K562 (cell line): ENCODE measurements around the gene BTD. TPM values are rescaled to one million over a fixed set of nuclear protein-coding genes. Genes with fewer than 3 reads are reported as not detected.

ENCODE experiments used
- AFF4 ChIP-seq: sonication (generic); formaldehyde crosslinking; IDR thresholded peaks from 2 replicates; pipeline ENCODE4 v1.8.0; 2023; ENCODE audit warnings: mild to moderate bottlenecking, missing genetic modification reagents
- CLOCK ChIP-seq: fragments of 250-450 bp; sonication (Bioruptor Pico); IDR thresholded peaks from 2 replicates; pipeline ENCODE4 v1.4.0; 2020; ENCODE audit warnings: mild to moderate bottlenecking, moderate library complexity, borderline replicate concordance
- KLF6 ChIP-seq: fragments of 250-450 bp; sonication (Bioruptor Pico); IDR thresholded peaks from 2 replicates; pipeline ENCODE4 v1.4.0; 2020; ENCODE audit warnings: mild to moderate bottlenecking, moderate library complexity, borderline replicate concordance
- SMARCA4 ChIP-seq: fragments of 450-650 bp; IDR thresholded peaks from 2 replicates; pipeline ENCODE4 v1.6.1; 2016
- SMARCE1 ChIP-seq: fragments of 450-650 bp; IDR thresholded peaks from 2 replicates; pipeline ENCODE4 v1.7.1; 2016; ENCODE audit warnings: mild to moderate bottlenecking
- STAT5A ChIP-seq: IDR thresholded peaks from 2 replicates; pipeline ENCODE4 v1.6.1; 2012; ENCODE audit warnings: low read length, inconsistent platforms, borderline replicate concordance
- SUPT5H ChIP-seq: fragments of 450-650 bp; IDR thresholded peaks from 2 replicates; pipeline ENCODE4 v1.6.1; 2016
- TAF15 ChIP-seq: fragments of 200-400 bp; formaldehyde crosslinking; IDR thresholded peaks from 2 replicates; pipeline ENCODE4 v1.6.1; 2017; ENCODE audit warnings: mild to moderate bottlenecking, low read depth, low read length, moderate library complexity
- TEAD1 ChIP-seq, 2 experiments: fragments of 450-650 bp in 1 of 2; sonication (generic) in 1 of 2; formaldehyde crosslinking; IDR thresholded peaks; 2 replicates each; pipeline versions ENCODE4 v1.4.0 to v1.8.0; 2020 to 2022; ENCODE audit warnings: mild to moderate bottlenecking in 2 of 2, missing genetic modification reagents in 1 of 2
- TFAM ChIP-seq: fragments of 250-450 bp; sonication (Bioruptor Pico); conservative IDR thresholded peaks from 2 replicates; pipeline ENCODE4 v1.5.0; 2021; ENCODE audit warnings: mild to moderate bottlenecking, moderate library complexity
- ZBTB40 ChIP-seq, 2 experiments: fragments of 450-650 bp in 1 of 2; sonication (generic) in 1 of 2; formaldehyde crosslinking in 1 of 2; IDR thresholded peaks; 2 replicates each; pipeline versions ENCODE4 v1.7.1 to v1.9.0; 2016 to 2022; ENCODE audit warnings: inconsistent platforms in 1 of 2, mild to moderate bottlenecking in 1 of 2, missing genetic modification reagents in 1 of 2
- ZEB2 ChIP-seq: fragments of 450-650 bp; IDR thresholded peaks from 2 replicates; pipeline ENCODE4 v1.6.1; 2016
- ZNF232 ChIP-seq: sonication (generic); formaldehyde crosslinking; IDR thresholded peaks from 2 replicates; pipeline ENCODE4 v1.8.0; 2022; ENCODE audit warnings: mild to moderate bottlenecking, missing genetic modification reagents
- ZNF76 ChIP-seq: fragments of 250-450 bp; sonication (Bioruptor Pico); IDR thresholded peaks from 2 replicates; pipeline ENCODE4 v1.4.0; 2020; ENCODE audit warnings: mild to moderate bottlenecking, moderate library complexity, borderline replicate concordance
- polyA plus RNA-seq, 8 experiments: library from polyadenylated mRNA; depleted of rRNA in 4 of 8; stranded (reverse) in 5 of 8; unstranded in 3 of 8; fragments of >200 nt; fragmentation: Nextera tagmentation in 2 of 8; fragmentation: Illumina TruSeq in 1 of 8; extraction: Ambion mirVana in 2 of 8; extraction: Trizol in 1 of 8; gene quantifications; 2 replicates each; pipeline versions ENCODE4 v1.2.1 to v1.2.3, GENCODE V29; 2011 to 2014; ENCODE audit warnings: inconsistent platforms in 1 of 8, missing spikeins in 1 of 8
- total RNA-seq, 7 experiments: library from RNA; depleted of rRNA in 6 of 7; stranded (reverse); fragments of >200 nt in 6 of 7; fragmentation: Illumina TruSeq in 2 of 7; extraction: Trizol in 2 of 7; gene quantifications; 2 replicates each; pipeline versions ENCODE4 v1.2.1 to v1.2.3, GENCODE V29; 2011 to 2021; ENCODE audit warnings: low replicate concordance in 1 of 7

BTD gene
- total and polyA plus RNA-seq, 9 of the 15 experiments (the other 6 are each of a cell fraction or from before 2014, with no cell fraction given), result 6.6 to 26.2 (median 10.6) TPM

- TF ChIP-seq ZNF76 (CRISPR knock-in tag), result peak; percentile 99
- no peak for TF ChIP-seq STAT5A
- TF ChIP-seq SMARCE1, result no peak
- no peak for TF ChIP-seq AFF4 (CRISPR knock-in tag)
- TF ChIP-seq SUPT5H, result no peak
- TF ChIP-seq SMARCA4, result no peak
- TF ChIP-seq ZEB2, result no peak
- no peak; the same call in 1 of the 2 replicates for TF ChIP-seq CLOCK (CRISPR knock-in tag)
- TF ChIP-seq TFAM, result no peak
- TF ChIP-seq KLF6, result peak; percentile 83; the same call in 1 of the 2 replicates
- TF ChIP-seq TEAD1 (CRISPR knock-in tag; IDR thresholded peaks at IDR 0.05), result no peak
- no peak for TF ChIP-seq ZNF232 (CRISPR knock-in tag)
- no peak for TF ChIP-seq TAF15
- no peak for TF ChIP-seq ZBTB40 (IDR thresholded peaks at IDR 0.05)
- no peak for TF ChIP-seq ZBTB40 (CRISPR knock-in tag; IDR thresholded peaks at IDR 0.05)
Observed at GRCh38 chr3:15591928-15592327, 9.6 kb upstream of the BTD start (continued).
